IMR-90 (cell line): Measurements from ENCODE around the gene TACC2.
"Not testable (repeated sequence)": the region's sequence is repeated elsewhere in the genome, so short reads cannot be mapped to it uniquely, and the experiment has no call there.

Source experiments
- BHLHE40 ChIP-seq: fragments of 150-350 bp; IDR thresholded peaks from 2 replicates; pipeline ENCODE4 v1.6.1; 2016; ENCODE audit warnings: mild to moderate bottlenecking, low read depth, low read length
- CEBPB ChIP-seq: IDR thresholded peaks from 2 replicates; pipeline ENCODE4 v1.6.1; 2012; ENCODE audit warnings: low read depth, low read length, improper control_type of control experiment
- FOS ChIP-seq: fragments of 150-350 bp; IDR thresholded peaks from 2 replicates; pipeline ENCODE4 v1.6.1; 2016; ENCODE audit warnings: low read depth, low read length
- MAFK ChIP-seq: IDR thresholded peaks from 2 replicates; pipeline ENCODE4 v1.6.1; 2012; ENCODE audit warnings: low read depth, low read length, improper control_type of control experiment
- MXI1 ChIP-seq: IDR thresholded peaks from 2 replicates; pipeline ENCODE4 v1.6.1; 2012; ENCODE audit warnings: low read depth, mild to moderate bottlenecking, low read length, moderate library complexity, borderline replicate concordance
- POLR2A ChIP-seq: IDR thresholded peaks from 2 replicates; pipeline ENCODE4 v1.6.1; 2012; ENCODE audit warnings: mild to moderate bottlenecking, low read depth, low read length
- RAD21 ChIP-seq: IDR thresholded peaks from 2 replicates; pipeline ENCODE4 v1.6.1; 2012; ENCODE audit warnings: low read length, improper control_type of control experiment
- RCOR1 ChIP-seq: IDR thresholded peaks from 2 replicates; pipeline ENCODE4 v1.6.1; 2012; ENCODE audit warnings: mild to moderate bottlenecking, low read length, improper control_type of control experiment; ENCODE audit not compliant: insufficient replicate concordance
- RFX5 ChIP-seq: IDR thresholded peaks from 2 replicates; pipeline ENCODE4 v1.8.0; 2012; ENCODE audit warnings: low read depth, mild to moderate bottlenecking, low read length, moderate library complexity
- SMC3 ChIP-seq: fragments of 150-350 bp; IDR thresholded peaks from 2 replicates; pipeline ENCODE4 v1.6.1; 2016; ENCODE audit warnings: low read depth, mild to moderate bottlenecking, antibody characterized with exemption, low read length, moderate library complexity
- TF ChIP-seq, protein P1 (sequence below): conservative IDR thresholded peaks from 2 replicates; pipeline ENCODE4 v1.5.1; 2012; ENCODE audit warnings: mild to moderate bottlenecking, low read depth, low read length, improper control_type of control experiment
- TF ChIP-seq, protein P2 (sequence below): fragments of 150-350 bp; IDR thresholded peaks from 2 replicates; pipeline ENCODE4 v1.6.1; 2016; ENCODE audit warnings: low read depth, mild to moderate bottlenecking, low read length, moderate library complexity, borderline replicate concordance
- TF ChIP-seq, protein P3 (sequence below): fragments of 150-350 bp; IDR thresholded peaks from 2 replicates; pipeline ENCODE4 v1.6.1; 2017; ENCODE audit warnings: mild to moderate bottlenecking, antibody characterized with exemption, low read length, low read depth

DNA sequence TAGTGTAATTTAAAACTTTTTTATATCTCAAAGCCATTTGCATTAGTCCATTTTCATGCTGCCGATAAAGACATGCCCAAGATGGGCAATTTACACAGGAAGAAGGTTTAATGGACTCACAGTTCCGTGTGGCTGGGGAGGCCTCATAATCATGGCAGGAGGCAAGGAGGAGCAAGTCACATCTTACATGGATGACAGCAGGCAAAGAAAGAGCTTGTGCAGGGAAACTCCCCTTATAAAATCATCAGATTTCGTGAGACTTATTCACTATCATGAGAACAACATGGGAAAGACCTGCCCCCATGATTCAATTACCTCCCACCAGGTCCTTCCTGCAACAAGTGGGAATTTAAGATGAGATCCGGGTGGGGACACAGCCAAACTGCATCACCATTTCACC lies 2.8 kb downstream of the TACC2 start:
- TF ChIP-seq, protein P1, sequence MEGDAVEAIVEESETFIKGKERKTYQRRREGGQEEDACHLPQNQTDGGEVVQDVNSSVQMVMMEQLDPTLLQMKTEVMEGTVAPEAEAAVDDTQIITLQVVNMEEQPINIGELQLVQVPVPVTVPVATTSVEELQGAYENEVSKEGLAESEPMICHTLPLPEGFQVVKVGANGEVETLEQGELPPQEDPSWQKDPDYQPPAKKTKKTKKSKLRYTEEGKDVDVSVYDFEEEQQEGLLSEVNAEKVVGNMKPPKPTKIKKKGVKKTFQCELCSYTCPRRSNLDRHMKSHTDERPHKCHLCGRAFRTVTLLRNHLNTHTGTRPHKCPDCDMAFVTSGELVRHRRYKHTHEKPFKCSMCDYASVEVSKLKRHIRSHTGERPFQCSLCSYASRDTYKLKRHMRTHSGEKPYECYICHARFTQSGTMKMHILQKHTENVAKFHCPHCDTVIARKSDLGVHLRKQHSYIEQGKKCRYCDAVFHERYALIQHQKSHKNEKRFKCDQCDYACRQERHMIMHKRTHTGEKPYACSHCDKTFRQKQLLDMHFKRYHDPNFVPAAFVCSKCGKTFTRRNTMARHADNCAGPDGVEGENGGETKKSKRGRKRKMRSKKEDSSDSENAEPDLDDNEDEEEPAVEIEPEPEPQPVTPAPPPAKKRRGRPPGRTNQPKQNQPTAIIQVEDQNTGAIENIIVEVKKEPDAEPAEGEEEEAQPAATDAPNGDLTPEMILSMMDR = not testable (repeated sequence)
- TF ChIP-seq RFX5, BHLHE40, CEBPB, RCOR1, POLR2A, MAFK, SMC3, FOS, MXI1, RAD21: not testable (repeated sequence)
- TF ChIP-seq, protein P2, sequence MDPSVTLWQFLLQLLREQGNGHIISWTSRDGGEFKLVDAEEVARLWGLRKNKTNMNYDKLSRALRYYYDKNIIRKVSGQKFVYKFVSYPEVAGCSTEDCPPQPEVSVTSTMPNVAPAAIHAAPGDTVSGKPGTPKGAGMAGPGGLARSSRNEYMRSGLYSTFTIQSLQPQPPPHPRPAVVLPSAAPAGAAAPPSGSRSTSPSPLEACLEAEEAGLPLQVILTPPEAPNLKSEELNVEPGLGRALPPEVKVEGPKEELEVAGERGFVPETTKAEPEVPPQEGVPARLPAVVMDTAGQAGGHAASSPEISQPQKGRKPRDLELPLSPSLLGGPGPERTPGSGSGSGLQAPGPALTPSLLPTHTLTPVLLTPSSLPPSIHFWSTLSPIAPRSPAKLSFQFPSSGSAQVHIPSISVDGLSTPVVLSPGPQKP = not testable (repeated sequence)
- TF ChIP-seq, protein P3, sequence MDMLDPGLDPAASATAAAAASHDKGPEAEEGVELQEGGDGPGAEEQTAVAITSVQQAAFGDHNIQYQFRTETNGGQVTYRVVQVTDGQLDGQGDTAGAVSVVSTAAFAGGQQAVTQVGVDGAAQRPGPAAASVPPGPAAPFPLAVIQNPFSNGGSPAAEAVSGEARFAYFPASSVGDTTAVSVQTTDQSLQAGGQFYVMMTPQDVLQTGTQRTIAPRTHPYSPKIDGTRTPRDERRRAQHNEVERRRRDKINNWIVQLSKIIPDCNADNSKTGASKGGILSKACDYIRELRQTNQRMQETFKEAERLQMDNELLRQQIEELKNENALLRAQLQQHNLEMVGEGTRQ = not testable (repeated sequence)
